Astrocyte of the hippocampus (primary cell): ENCODE results near the gene FCER1A.
"Not testable (repeated sequence)": the region's sequence is repeated elsewhere in the genome, so short reads cannot be mapped to it uniquely, and the experiment has no call there.

Source experiments
- DNase-seq: peaks from one replicate; pipeline ENCODE4 v3.0.0; 2011; ENCODE audit warnings: low read depth, low spot score

FCER1A gene

DNA sequence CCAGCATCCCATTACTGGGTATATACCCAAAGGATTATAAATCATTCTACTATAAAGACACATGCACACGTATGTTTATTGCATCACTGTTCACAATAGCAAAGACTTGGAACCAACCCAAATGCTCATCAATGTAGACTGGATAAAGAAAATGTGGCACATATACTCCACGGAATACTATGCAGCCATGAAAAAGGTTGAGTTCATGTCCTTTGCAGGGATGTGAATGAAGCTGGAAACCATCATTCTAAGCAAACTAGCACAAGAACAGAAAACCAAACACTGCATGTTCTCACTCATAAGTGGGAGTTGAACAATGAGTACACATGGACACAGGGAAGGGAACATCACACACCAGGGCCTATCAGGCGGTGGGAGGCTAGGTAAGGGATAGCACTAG lies 47.2 kb downstream of the FCER1A start:
- DNase-seq: not testable (repeated sequence)

DNA sequence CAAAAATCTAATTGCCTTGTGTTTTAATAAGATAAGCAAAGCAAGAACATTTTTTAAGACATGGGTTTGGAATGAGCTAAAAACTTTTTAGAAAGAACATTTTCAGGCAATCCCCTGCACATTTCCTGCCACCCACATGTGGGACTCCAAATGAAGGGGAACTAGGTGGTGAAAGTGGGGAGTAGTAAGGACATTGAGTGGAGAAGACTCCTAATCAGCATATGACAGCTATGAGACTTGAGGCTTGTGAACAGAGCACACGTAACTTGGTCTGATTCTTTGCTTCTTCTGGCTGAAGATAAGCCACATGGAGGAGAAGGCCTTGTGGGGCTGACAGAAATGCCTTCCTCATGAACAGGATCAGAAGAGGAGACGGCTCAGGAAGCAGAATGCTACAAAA lies 50.3 kb downstream of the FCER1A start:
- DNase-seq: no peak
